DND-41 (cell line): ENCODE data around the gene S100A4.

Experiments
- EZH2 ChIP-seq: IDR thresholded peaks from 3 replicates; pipeline ENCODE4 v1.6.1; 2012; ENCODE audit warnings: borderline replicate concordance, low read depth, mild to moderate bottlenecking, moderate library complexity, low read length, inconsistent platforms; ENCODE audit not compliant: severe bottlenecking
- TF ChIP-seq, protein P1 (sequence below): IDR thresholded peaks from 2 replicates; pipeline ENCODE4 v1.5.1; 2012; ENCODE audit warnings: borderline replicate concordance, low read length, moderate library complexity, mild to moderate bottlenecking; ENCODE audit not compliant: poor library complexity, severe bottlenecking; ENCODE audit errors: extremely low read depth

DNA sequence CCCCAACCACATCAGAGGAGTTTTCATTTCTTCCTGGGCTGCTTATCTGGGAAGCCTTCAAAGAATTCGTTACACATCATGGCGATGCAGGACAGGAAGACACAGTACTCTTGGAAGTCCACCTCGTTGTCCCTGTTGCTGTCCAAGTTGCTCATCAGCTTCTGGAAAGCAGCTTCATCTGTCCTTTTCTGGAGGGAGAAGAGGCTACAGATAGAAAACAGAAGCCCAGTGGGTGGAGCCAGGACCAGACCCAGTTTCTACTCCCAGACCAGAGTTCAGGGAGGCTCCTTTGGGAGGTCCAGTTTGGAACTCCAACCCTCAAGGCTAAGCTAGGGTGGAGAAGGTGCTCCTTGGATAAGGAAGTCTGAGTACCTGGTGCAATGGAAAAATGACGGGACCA is 1.9 kb downstream of the S100A4 start:
- TF ChIP-seq, protein P1, sequence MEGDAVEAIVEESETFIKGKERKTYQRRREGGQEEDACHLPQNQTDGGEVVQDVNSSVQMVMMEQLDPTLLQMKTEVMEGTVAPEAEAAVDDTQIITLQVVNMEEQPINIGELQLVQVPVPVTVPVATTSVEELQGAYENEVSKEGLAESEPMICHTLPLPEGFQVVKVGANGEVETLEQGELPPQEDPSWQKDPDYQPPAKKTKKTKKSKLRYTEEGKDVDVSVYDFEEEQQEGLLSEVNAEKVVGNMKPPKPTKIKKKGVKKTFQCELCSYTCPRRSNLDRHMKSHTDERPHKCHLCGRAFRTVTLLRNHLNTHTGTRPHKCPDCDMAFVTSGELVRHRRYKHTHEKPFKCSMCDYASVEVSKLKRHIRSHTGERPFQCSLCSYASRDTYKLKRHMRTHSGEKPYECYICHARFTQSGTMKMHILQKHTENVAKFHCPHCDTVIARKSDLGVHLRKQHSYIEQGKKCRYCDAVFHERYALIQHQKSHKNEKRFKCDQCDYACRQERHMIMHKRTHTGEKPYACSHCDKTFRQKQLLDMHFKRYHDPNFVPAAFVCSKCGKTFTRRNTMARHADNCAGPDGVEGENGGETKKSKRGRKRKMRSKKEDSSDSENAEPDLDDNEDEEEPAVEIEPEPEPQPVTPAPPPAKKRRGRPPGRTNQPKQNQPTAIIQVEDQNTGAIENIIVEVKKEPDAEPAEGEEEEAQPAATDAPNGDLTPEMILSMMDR, result no peak
- no peak for TF ChIP-seq EZH2
